ENCODE measurements around the gene CTBP2. TPM values are rescaled to one million over a fixed set of nuclear protein-coding genes. Genes with fewer than 3 reads are reported as not detected.
A peak's percentile ranks its signal among the peaks of the same experiment; 100 is the strongest.

Gene CTBP2
- total and polyA plus RNA-seq, 10 donors, result 6.7 to 74.4 (median 40.1) TPM

DNA sequence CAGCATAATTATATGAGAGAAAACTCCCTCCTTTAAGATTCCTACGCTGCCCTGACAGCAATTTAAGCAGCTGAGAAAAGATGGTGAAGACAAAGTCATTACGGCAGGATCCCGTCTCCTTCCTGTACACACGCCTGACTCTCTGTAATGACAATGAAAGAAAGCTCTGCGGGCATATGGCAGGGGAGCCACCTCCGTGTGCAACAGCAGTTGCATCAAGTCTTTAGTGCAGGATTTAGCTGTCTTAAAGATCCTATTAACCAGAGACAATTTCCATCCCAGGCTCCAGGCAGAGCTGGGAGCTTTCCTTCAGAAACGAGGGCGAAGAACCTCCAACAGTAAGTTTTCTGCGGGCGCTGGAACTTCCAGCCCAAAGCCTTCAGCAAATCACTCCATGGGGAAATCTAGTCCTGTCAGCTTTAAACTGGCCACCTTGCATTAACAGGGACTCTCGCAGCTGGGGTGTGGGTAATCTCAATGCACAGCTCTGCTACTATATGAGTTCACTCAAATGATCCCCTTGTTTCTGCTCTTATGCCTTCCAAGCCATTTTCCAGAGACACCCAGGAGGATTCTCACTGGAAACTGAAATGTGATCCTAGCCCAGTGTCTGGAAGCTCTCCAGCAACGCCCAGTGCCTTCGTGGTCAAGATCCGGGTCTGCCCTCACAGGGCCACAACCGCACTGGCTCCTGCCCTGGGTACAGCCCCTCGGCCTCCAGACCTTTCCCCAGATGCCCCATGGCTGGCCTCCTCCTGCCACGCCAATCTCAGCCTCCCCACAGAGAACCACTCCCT is 74.9 kb downstream of the CTBP2 start:
- peak overlapping the region in 6 of 8 donors; percentile 58 to 81 (median 68) for H3K27ac ChIP-seq
- WGBS, 5 donors, result 74 to 85% (median 76%) methylated on average over 16 to 17 of the region's 17 CpGs
- intact Hi-C loops (cut with DNase I; ENCODE audit: low total_unique reads), result no loop called here

GRCh38 chr10:125084614-125085257 is 75.6 kb downstream of the CTBP2 start:
- peaks cover 0 to 36% (median 0%) of the 10 kb centered on the region in 6 donors for H3K36me3 ChIP-seq
- H3K4me3 ChIP-seq, result no peak overlapping the region
- peak; percentile 85 for DNase-seq
- TF ChIP-seq POLR2AphosphoS5 (IDR thresholded peaks at IDR 0.05), result peak in 2 of 3 donors; percentile 75 to 81
- no peak for TF ChIP-seq CTCF (IDR thresholded peaks at IDR 0.05 in 8 of 11, conservative IDR thresholded peaks at IDR 0.05 in 3 of 11)
- no peak for TF ChIP-seq POLR2A (IDR thresholded peaks at IDR 0.05)
- H3K9me3 ChIP-seq, result no peaks in the 10 kb centered on the region
- peaks cover 0 to 37% (median 0%) of the 10 kb centered on the region in 7 donors for H3K27me3 ChIP-seq (replicated peaks in 1 of 7)
- 64 to 87% (median 70%) methylated on average over 17 to 18 of the region's 18 CpGs for WGBS, 5 donors
- intact Hi-C loops (cut with DNase I; ENCODE audit: low total_unique reads), result no loop called here
- H3K4me1 ChIP-seq, result peaks cover 6 to 69% (median 41%) of the 10 kb centered on the region in 6 donors
- H3K27ac ChIP-seq, result peak overlapping the region in 7 of 8 donors; percentile 47 to 81 (median 65)

More for the DNA sequence above, 74.9 kb downstream of the CTBP2 start:
- H3K36me3 ChIP-seq, result peaks cover 0 to 36% (median 0%) of the 10 kb centered on the region in 6 donors
- peak; percentile 48 for DNase-seq
- H3K27me3 ChIP-seq (replicated peaks in 1 of 7), result peaks cover 0 to 33% (median 0%) of the 10 kb centered on the region in 7 donors
- TF ChIP-seq POLR2AphosphoS5 (IDR thresholded peaks at IDR 0.05) (peak in 1 of 3 donors; percentile 6), CTCF (IDR thresholded peaks at IDR 0.05 in 8 of 11, conservative IDR thresholded peaks at IDR 0.05 in 3 of 11) (no peak)
- H3K4me3 ChIP-seq, result no peak overlapping the region
- H3K4me1 ChIP-seq, result peaks cover 6 to 74% (median 45%) of the 10 kb centered on the region in 6 donors
- H3K9me3 ChIP-seq, result no peaks in the 10 kb centered on the region

DNA sequence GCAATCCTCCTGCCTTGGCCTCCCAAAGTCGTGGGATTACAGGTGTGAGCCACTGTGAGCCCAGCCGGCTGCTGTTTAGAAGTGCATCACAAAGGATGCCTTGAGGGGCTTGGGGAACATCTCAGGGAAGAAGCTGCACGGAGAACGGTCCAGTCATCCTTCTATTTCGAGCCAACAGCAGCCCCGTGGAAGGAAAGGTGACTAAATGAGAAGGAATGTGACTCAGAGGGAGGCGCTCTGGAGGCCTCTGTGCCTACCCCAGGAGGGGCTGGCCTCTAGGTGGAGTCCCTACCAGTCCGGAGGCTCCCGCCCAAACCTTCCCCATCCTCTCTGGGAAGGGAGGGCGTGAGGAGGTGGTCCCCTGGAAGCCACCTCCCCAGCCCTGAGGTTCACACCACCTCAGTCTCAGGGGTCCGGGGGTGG is 76.2 kb downstream of the CTBP2 start:
- Histone ChIP-seq H3K4me1 (peaks cover 6 to 64% (median 35%) of the 10 kb centered on the region in 6 donors), H3K4me3 (no peak overlapping the region), H3K27ac (peak overlapping the region in 7 of 8 donors; percentile 47 to 81 (median 65)), H3K27me3 (replicated peaks in 1 of 7) (peaks cover 0 to 34% (median 0%) of the 10 kb centered on the region in 7 donors), H3K9me3 (no peaks in the 10 kb centered on the region), H3K36me3 (peaks cover 0 to 36% (median 0%) of the 10 kb centered on the region in 6 donors)
- peak; percentile 64 for DNase-seq
- intact Hi-C loops (cut with DNase I; ENCODE audit: low total_unique reads), result no loop called here
- TF ChIP-seq POLR2A (IDR thresholded peaks at IDR 0.05) (no peak), CTCF (IDR thresholded peaks at IDR 0.05 in 8 of 11, conservative IDR thresholded peaks at IDR 0.05 in 3 of 11) (no peak), POLR2AphosphoS5 (IDR thresholded peaks at IDR 0.05) (no peak)
- 65 to 86% (median 78%) methylated on average over 9 to 11 of the region's 11 CpGs for WGBS, 5 donors

GRCh38 chr10:125083576-125083920 is 76.8 kb downstream of the CTBP2 start:
- peaks cover 4 to 60% (median 33%) of the 10 kb centered on the region in 6 donors for H3K4me1 ChIP-seq
- H3K27ac ChIP-seq, result peak overlapping the region in 4 of 8 donors; percentile 10 to 81 (median 60)
- WGBS, 5 donors, result 77 to 88% (median 83%) methylated on average over 10 of the region's 10 CpGs
- intact Hi-C loops (cut with DNase I; ENCODE audit: low total_unique reads), result no loop called here
- no peak for TF ChIP-seq CTCF (IDR thresholded peaks at IDR 0.05 in 8 of 11, conservative IDR thresholded peaks at IDR 0.05 in 3 of 11)
- TF ChIP-seq POLR2A (IDR thresholded peaks at IDR 0.05), result no peak
- peak in 2 of 3 donors; percentile 35 to 52 for TF ChIP-seq POLR2AphosphoS5 (IDR thresholded peaks at IDR 0.05)
- peak; percentile 44 for DNase-seq
- no peak overlapping the region for H3K4me3 ChIP-seq
- H3K9me3 ChIP-seq, result no peaks in the 10 kb centered on the region
- peaks cover 0 to 33% (median 0%) of the 10 kb centered on the region in 7 donors for H3K27me3 ChIP-seq (replicated peaks in 1 of 7)
- H3K36me3 ChIP-seq, result peaks cover 0 to 36% (median 0%) of the 10 kb centered on the region in 6 donors

Data from spleen (tissue), 11 donors.